GM18520 (cell line): ENCODE results near the gene ATG14.
"Not testable (repeated sequence)": the region's sequence is repeated elsewhere in the genome, so short reads cannot be mapped to it uniquely, and the experiment has no call there.

Experiments
- ATAC-seq: cut with Tn5 transposase; IDR thresholded peaks from one replicate; pipeline ENCODE4 v1.9.1; 2021; ENCODE audit not compliant: unreplicated experiment

Gene ATG14

GRCh38 chr14:55388160-55388559 lies 23.5 kb downstream of the ATG14 start:
- no peak for ATAC-seq

GRCh38 chr14:55387121-55387520 lies 24.5 kb downstream of the ATG14 start:
- ATAC-seq = no peak

GRCh38 chr14:55386037-55386808 lies 25.4 kb downstream of the ATG14 start:
- ATAC-seq = no peak

GRCh38 chr14:55384536-55384935 lies 27.1 kb downstream of the ATG14 start:
- no peak for ATAC-seq

GRCh38 chr14:55383541-55384140 lies 28.0 kb downstream of the ATG14 start:
- no peak for ATAC-seq

GRCh38 chr14:55383056-55383466 lies 28.6 kb downstream of the ATG14 start:
- ATAC-seq = not testable (repeated sequence)

GRCh38 chr14:55382483-55382882 lies 29.1 kb downstream of the ATG14 start:
- no peak for ATAC-seq

GRCh38 chr14:55381561-55381960 lies 30.1 kb downstream of the ATG14 start:
- ATAC-seq = no peak

- no peak for ATAC-seq
Observed at GRCh38 chr14:55381040-55381439, 30.6 kb downstream of the ATG14 start.

GRCh38 chr14:55377236-55377635 lies 34.4 kb downstream of the ATG14 start:
- ATAC-seq = no peak

- no peak for ATAC-seq
Observed at GRCh38 chr14:55374771-55375170, 36.9 kb downstream of the ATG14 start.

- ATAC-seq = peak; percentile 52
Observed at GRCh38 chr14:55373784-55374705, 37.6 kb downstream of the ATG14 start.

GRCh38 chr14:55372825-55373224 lies 38.8 kb downstream of the ATG14 start:
- ATAC-seq = no peak

- ATAC-seq = no peak
Observed at GRCh38 chr14:55372423-55372822, 39.2 kb downstream of the ATG14 start.

GRCh38 chr14:55370883-55371455 lies 40.7 kb downstream of the ATG14 start:
- ATAC-seq = no peak

GRCh38 chr14:55366271-55366670 lies 45.4 kb downstream of the ATG14 start:
- ATAC-seq = no peak

GRCh38 chr14:55361190-55361589 lies 50.4 kb downstream of the ATG14 start:
- no peak for ATAC-seq

GRCh38 chr14:55359307-55359706 lies 52.3 kb downstream of the ATG14 start:
- no peak for ATAC-seq

GRCh38 chr14:55356913-55357312 lies 54.7 kb downstream of the ATG14 start:
- ATAC-seq = no peak

- ATAC-seq = no peak
Observed at GRCh38 chr14:55355922-55356321, 55.7 kb downstream of the ATG14 start.

- ATAC-seq = no peak
Observed at GRCh38 chr14:55354500-55354899, 57.1 kb downstream of the ATG14 start.
